Ramos (cell line): ENCODE data around the gene LRRC27.

ENCODE experiments used
- in situ Hi-C: fragments of 300-500 bp; cut with MboI; formaldehyde crosslinking; loops from one replicate; pipeline ENCODE4 v1.14.3; 2022; ENCODE audit warnings: low sequenced_read_pairs; ENCODE audit not compliant: unreplicated experiment

LRRC27 gene

DNA sequence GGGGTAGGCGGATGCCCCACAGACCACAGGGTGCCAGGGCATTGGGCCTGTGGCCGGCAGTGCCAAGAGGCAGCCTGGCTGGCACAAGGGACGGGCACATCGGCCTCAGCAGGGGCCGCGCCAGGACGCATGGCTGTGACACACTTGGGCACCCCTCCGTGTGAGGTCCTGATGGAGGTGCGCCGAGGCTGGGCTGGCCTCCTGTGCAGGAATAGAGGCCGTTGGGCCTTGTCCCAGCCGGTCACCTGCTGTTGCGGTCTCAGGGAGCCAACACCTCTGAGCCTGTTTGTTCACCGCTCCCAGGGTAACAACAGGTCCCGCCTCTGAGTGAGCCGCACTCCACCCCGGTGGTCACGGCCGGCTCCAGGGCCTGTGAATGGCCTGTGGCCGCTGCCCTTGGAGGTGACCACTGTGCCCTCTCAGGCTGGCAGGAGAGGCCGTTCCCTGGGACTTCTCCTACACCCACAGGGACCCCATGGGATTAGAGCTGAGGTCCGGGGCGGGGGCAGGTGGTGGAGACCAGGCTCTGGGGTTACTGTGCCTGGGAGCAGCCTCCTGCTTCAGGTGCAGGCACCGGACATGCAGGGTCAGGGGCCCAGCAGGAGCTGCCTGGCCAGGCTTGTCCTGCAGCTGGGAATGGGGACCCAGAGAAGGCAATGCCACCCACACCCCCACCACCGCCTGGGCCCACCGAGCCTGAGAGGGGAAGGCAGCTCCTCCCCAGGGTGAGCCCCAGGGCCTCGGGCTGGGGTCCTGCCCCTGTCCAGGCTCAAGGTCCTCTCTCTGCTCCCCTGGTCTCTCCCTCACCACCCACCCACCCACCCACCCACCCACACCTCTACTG lies 77.1 kb downstream of the LRRC27 start:
- in situ Hi-C loops: no loop called here

DNA sequence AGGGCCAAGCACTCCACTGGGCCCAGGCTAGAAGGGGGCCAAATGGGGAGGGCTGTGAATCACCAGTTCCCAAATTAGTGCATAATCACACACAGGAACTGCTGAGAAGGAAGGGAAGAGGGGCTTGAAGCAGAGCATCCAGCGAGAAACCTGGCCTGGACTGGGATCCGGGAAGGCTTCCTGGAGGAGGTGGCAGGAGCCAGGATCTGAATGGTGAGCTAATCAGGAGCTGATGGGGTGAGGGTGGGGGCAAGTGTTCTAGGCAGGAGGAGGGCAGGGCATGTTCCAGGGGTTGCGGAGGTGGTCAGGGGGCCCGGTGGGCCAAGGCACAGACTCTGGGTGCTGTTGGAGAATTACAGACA lies 77.7 kb downstream of the LRRC27 start:
- in situ Hi-C loops: no loop called here

DNA sequence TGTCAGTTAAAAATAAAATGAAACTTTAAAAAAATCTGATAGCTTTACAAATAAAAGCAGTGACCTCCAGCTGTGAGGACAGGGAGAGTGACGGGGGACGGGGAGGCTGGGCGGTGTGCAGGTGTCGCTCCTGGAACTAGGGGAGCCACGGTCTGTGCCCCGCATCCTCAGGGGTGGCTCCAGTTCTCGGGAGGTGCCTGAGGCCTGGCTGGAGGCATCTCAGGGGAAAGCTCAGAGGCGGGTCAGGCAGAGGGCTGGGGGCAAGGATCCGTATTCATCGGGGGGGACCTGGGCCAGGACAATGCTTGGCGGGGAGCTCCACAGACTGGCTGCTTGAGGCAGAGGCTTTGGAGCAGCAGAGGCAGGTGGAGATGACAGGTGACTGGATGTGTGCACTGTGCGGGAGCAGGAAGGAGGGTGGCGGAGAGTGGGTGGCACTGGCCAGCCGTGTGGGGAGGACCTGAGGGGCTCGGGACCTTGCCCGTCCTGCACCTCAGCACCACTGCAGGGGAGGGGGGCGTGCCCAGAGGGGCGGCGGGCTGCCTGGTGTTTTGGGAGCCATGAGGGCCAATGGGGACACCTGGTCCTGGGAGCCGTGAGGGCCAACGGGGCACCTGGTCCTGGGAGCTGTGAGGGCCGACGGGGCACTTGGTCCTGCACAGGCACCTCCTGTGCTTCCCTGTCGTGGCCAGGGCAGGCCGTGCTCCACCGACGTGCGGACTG lies 78.2 kb downstream of the LRRC27 start:
- in situ Hi-C loops: no loop called here

DNA sequence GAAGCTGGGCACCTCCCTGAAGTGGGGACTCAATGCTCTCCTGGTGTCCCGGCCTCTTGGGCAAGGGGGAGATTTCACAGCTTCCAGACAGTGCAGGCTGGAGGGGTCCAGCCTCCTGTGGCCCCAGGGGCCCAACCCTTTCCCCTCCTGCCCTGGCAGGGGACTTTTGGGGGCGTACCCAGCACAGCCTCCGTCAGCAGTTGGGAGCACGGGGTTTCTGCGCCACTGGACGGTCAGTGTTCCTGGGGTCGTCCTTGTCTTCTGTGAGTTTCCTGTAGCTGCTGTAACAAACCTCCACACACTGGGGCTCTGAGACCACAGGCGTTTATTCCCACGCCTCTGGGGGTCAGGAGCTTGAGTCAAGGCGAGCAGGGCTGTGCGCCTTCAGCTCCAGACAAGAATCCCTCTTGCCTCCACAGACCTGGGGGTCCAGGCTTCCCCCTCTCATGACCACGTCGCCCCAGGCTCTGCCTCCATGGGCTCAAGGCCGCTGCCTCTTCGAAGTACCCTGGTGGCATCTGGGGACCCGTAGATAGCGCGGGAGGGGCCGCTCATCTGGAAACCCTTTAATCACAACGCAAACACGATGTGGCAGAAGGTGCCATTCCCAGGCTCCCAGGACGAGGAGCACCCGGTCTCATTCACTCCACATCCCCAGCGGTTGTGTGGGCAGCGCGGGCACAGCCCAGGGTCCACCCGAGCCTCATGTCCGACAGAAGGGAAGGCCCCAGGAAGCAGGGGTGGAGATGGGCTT lies 79.0 kb downstream of the LRRC27 start:
- in situ Hi-C loops: no loop called here

DNA sequence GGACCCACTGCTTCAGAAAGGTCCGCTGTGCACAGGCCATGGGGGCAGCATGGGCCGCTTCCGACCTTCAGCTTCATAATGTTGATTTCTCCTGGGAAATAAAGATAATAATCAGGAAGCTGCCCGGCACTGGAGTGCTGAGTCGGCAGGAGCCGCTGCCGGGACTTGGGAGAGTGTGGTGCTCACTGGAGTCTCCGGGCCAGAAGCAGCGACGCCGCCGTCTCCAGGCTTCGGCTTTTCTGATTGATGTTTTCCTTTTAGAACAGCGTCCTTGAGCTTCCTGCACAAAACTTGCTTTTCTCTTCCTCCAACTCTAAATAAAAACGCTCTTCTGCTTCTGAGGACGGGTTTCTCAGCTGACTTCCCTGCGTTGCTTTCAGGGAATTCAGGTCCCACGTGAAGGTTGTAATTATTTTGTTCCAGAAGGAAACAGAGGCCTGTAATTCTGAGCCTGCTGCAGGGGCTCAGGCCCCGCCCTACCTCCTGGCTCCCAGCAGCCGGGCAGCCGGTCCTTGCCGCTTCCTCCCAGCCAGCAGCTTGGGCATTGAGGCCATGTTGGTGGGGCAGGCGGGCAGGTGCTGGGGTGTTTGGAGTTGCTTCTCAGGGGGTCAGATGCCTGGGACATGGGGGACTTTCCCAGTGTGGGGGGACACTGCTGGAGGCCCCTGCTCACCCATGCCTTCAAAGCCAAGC lies 79.7 kb downstream of the LRRC27 start:
- in situ Hi-C loops: no loop called here

DNA sequence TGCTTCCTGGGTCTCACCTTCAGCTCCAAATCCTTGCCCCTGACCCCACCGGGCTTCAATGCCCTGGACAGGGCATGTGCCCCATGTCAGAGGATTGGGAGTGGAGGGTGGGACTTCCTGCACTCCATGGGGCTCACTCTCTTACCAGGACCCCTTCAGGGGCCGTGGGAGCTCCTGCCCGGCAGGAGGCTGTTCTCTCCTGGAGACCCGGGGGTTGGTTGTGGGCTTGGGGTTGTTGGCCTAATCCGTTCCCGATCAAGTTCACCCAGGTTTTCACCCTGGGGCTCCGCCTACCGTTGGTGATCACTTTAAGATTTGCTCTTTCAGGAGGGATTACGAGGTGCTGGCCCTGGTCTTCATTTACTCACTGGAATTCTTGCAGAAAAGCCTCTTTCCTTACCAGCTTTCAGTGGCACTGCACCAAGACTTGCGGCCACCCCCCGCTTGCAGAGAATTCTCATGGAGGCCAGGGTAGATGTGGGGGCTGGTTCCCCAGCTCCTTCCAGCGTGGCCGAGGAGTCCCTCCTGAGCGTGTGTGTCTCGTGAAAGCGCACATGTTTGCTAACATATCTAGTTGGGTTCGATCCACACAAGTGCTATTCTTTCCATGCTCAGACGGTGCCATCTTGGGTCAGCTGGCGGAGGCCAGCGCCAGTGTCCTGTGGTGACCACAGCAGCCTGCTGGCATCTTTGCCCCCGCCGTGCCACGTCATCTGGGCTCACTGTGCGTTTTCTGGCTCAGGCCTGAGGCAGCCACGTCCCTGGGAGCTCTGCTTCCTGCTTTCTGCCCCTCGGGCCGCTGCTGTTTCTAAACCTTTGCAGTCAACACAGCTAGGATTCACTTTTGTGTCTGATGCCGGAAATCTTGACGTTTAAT lies 80.6 kb downstream of the LRRC27 start:
- in situ Hi-C loops: no loop called here

GRCh38 chr10:132413226-132414205 lies 81.5 kb downstream of the LRRC27 start:
- in situ Hi-C loops: no loop called here

GRCh38 chr10:132414402-132415016 lies 82.5 kb downstream of the LRRC27 start:
- in situ Hi-C loops: no loop called here

DNA sequence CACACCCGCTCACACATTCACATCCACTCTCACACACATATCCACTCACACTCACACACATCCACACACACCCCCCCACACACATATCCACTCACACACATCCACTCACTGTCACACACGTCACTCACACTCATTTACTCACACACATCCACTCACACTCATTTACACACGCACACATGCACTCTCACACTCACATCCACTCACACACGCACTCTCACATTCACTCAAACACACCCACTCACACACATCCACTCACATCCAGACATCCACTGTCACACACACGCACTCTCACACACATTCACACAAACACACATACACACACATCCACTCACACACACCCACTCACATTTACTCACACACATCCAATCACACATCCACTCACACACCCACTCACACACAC lies 83.3 kb downstream of the LRRC27 start:
- in situ Hi-C loops: no loop called here

- in situ Hi-C loops: no loop called here
These were observed 84.0 kb downstream of the LRRC27 start for GRCh38 chr10:132415956-132416355.

GRCh38 chr10:132416566-132417256 lies 84.7 kb downstream of the LRRC27 start:
- in situ Hi-C loops: no loop called here

GRCh38 chr10:132417257-132417910 lies 85.4 kb downstream of the LRRC27 start:
- in situ Hi-C loops: no loop called here

GRCh38 chr10:132417957-132418441 lies 86.0 kb downstream of the LRRC27 start:
- in situ Hi-C loops: no loop called here

- in situ Hi-C loops: no loop called here
These were observed 86.8 kb downstream of the LRRC27 start for GRCh38 chr10:132418527-132419416.

DNA sequence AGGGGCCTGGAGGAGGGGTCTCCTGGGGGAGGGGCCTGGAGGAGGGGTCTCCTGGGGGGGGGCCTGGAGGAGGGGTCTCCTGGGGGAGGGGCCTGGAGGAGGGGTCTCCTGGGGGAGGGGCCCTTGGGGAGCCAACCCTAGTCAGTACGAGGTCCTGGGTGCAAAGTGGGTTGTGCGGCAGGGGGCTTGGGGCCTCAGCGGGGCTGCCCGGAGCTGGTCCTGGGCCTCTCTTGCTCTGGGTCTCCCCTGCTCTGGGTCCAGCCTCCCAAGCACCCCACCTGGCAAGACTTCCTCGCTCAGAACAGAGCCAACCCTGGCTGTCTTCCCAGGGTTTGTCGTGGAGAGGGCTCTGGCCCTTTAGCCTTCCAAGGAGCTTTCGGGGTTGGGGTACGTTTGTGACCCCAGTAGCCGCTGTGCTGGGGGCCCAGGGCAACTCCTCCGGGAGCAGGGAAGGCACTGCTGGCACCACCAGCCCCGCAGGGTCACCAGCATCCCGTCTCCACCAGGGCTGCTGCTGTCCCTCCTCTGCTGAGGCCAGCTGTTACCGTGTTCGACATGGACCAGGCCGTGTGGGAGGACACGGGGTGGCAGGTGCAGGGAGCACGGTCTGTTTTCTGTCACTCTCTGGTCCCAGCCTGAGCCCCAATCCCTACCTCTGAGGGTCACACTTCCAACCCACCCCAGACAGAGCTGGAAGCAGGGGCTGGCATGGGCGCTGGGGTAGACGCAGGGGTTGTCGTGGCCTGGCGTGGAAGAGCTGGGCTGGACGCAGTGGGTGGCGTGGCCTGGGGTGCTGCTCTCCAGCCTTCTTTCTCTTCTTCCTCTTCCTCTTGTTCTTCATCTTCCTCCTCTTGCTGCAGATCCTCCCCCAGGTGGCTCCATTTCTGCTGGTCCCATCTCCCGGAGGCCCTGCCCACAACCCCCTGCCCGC lies 87.8 kb downstream of the LRRC27 start:
- in situ Hi-C loops: no loop called here
